HEK293T (cell line): Measurements from ENCODE around the gene RTN4RL1.

Source experiments
- BHLHE40 ChIP-seq: fragments of 450-650 bp; IDR thresholded peaks from 2 replicates; pipeline ENCODE4 v1.6.1; 2016; ENCODE audit warnings: mild to moderate bottlenecking, moderate library complexity, borderline replicate concordance
- FOXA1 ChIP-seq: fragments of 450-650 bp; IDR thresholded peaks from 2 replicates; pipeline ENCODE4 v1.6.1; 2016; ENCODE audit warnings: mild to moderate bottlenecking
- NFRKB ChIP-seq: fragments of 450-650 bp; IDR thresholded peaks from 2 replicates; pipeline ENCODE4 v1.6.1; 2016; ENCODE audit warnings: mild to moderate bottlenecking, moderate library complexity
- SP1 ChIP-seq: fragments of 450-650 bp; IDR thresholded peaks from 2 replicates; pipeline ENCODE4 v1.6.1; 2017
- SUZ12 ChIP-seq: fragments of 450-650 bp; IDR thresholded peaks from 2 replicates; pipeline ENCODE4 v1.6.1; 2016; ENCODE audit warnings: mild to moderate bottlenecking
- TARDBP ChIP-seq: fragments of 450-650 bp; IDR thresholded peaks from 2 replicates; pipeline ENCODE4 v1.6.1; 2016

DNA sequence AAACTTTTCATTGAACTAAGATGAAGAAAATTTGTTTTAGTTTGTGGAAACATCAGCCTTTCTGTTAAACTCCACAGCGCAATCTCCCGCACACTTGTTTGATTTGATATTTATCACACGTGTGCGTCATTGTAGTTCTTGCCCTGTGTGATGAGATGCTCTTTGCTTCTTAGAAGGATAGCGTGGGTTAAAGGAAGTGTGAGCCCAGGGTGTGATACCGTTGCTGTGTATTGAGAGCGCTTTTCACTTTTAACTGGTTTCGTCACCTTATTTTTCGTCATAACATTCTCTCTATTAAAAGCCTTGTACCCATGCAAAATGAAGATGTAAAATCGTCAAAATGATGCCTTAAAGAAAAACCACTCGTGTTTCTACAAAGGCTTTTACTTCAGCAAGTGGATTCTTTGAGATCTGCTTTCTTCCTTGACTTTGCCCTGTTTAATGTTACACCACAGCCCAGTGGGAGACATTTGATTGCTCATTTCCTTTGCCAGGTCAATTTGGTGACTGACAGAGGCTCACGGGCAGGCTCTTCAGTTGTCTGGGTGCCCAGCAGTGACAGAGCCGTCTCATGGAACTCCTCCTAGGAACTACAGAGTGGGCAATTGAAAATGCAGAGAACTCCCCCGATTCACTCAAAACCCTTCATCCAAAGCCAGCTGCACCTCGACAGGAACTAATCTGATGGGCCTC lies 134.2 kb downstream of the RTN4RL1 start:
- TF ChIP-seq SP1, result no peak
- TF ChIP-seq NFRKB, result no peak
- no peak for TF ChIP-seq SUZ12
- TF ChIP-seq TARDBP, result no peak
- TF ChIP-seq BHLHE40, result no peak
- no peak for TF ChIP-seq FOXA1
